ENCODE data around the gene MACROD2.
"Not testable (repeated sequence)": the region's sequence is repeated elsewhere in the genome, so short reads cannot be mapped to it uniquely, and the experiment has no call there.

The MACROD2 gene

GRCh38 chr20:14888134-14888533, 892.8 kb downstream of the MACROD2 start:
- no peak for DNase-seq

- no peak for DNase-seq
Observed at GRCh38 chr20:14889496-14890255, 894.4 kb downstream of the MACROD2 start.

- DNase-seq, result no peak
Observed at GRCh38 chr20:14890713-14891112, 895.4 kb downstream of the MACROD2 start.

GRCh38 chr20:14892782-14893181, 897.5 kb downstream of the MACROD2 start:
- DNase-seq, result no peak

- no peak for DNase-seq
Observed at GRCh38 chr20:14896569-14896968, 901.3 kb downstream of the MACROD2 start.

GRCh38 chr20:14897608-14898007, 902.3 kb downstream of the MACROD2 start:
- DNase-seq, result no peak

GRCh38 chr20:14902432-14903089, 907.2 kb downstream of the MACROD2 start:
- no peak for DNase-seq

GRCh38 chr20:14906908-14907434, 911.7 kb downstream of the MACROD2 start:
- no peak for DNase-seq

GRCh38 chr20:14910126-14910525, 914.8 kb downstream of the MACROD2 start:
- no peak for DNase-seq

GRCh38 chr20:14913896-14914620, 918.7 kb downstream of the MACROD2 start:
- no peak for DNase-seq

- no peak for DNase-seq
Observed at GRCh38 chr20:14914633-14915032, 919.3 kb downstream of the MACROD2 start.

- no peak for DNase-seq
Observed at GRCh38 chr20:14915356-14915755, 920.0 kb downstream of the MACROD2 start.

GRCh38 chr20:14916360-14916920, 921.1 kb downstream of the MACROD2 start:
- DNase-seq, result no peak

- no peak for DNase-seq
Observed at GRCh38 chr20:14918281-14918680, 923.0 kb downstream of the MACROD2 start.

- no peak for DNase-seq
Observed at GRCh38 chr20:14918976-14919375, 923.7 kb downstream of the MACROD2 start.

GRCh38 chr20:14919501-14920081, 924.3 kb downstream of the MACROD2 start:
- DNase-seq, result no peak

GRCh38 chr20:14921513-14921912, 926.2 kb downstream of the MACROD2 start:
- DNase-seq, result no peak

- DNase-seq, result no peak
Observed at GRCh38 chr20:14922503-14923267, 927.4 kb downstream of the MACROD2 start.

GRCh38 chr20:14924433-14924832, 929.1 kb downstream of the MACROD2 start:
- no peak for DNase-seq

GRCh38 chr20:14925300-14925699, 930.0 kb downstream of the MACROD2 start:
- DNase-seq, result no peak

- not testable (repeated sequence) for DNase-seq
Observed at GRCh38 chr20:14926436-14926835, 931.1 kb downstream of the MACROD2 start.

GRCh38 chr20:14928083-14928482, 932.8 kb downstream of the MACROD2 start:
- DNase-seq, result no peak

All from hippocampal formation (tissue), 2 donors.